Measurements from ENCODE around the gene IRF8.
"Not testable (repeated sequence)": the region's sequence is repeated elsewhere in the genome, so short reads cannot be mapped to it uniquely, and the experiment has no call there.

IRF8 gene

DNA sequence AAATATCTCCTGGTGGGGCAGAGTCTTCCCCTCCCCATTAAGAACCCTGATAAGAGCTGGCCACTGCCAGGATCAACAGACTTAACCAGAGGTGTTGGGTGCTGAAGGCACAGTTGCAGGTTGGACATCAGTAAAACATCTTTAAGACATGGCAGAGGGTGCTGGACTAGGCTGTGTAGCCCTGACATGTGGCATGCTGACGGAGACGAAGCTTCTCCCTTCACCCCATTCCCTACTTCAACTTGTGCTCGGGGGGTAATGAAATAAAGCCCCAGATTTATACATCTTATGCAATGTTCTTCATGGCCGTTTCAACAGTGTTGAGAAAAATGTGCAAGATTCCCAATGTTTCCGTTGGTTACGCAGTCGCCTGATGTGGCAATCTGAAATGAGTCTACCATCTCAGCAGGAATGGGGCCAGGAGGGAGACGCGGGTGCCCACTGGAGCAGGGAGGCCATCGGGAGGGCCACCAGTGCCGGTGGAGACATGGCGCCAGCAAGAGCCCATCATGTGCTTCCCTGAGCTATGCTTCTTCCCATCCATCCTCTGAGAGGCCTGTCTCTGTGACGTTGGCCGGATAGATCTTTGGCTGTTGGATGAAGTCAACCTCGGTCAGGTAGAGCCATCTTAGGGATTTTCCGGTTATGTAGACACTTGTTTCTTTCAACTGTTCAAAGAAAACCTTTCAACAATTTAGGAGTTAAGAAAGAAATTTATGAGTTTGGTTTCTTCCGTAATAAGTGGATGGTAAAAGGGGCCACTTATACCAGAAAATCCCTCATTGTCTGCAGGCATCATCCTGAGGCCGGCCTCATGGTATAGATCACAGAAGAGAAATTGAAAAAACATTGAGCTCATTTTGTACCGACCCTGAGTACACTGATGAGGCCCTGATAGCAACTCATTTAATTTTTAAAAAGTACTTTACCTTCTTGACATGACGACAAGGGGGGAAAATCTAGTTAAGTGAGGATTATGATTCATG, 6.4 kb downstream of the IRF8 start:
- DNase-seq (ENCODE audit: low read depth), result no peak
- TF ChIP-seq CTCF (IDR thresholded peaks at IDR 0.05; ENCODE audit: low read depth, low read length) (no peak), MYC (IDR thresholded peaks at IDR 0.05; ENCODE audit: low read depth, low read length) (no peak), POLR2A (IDR thresholded peaks at IDR 0.05; ENCODE audit: extremely low read depth, insufficient read length) (no peak), MAX (IDR thresholded peaks at IDR 0.05; ENCODE audit: low read depth, low read length) (no peak)
- no peak overlapping the region for H3K4me3 ChIP-seq (ENCODE audit: low read depth, low read length)

DNA sequence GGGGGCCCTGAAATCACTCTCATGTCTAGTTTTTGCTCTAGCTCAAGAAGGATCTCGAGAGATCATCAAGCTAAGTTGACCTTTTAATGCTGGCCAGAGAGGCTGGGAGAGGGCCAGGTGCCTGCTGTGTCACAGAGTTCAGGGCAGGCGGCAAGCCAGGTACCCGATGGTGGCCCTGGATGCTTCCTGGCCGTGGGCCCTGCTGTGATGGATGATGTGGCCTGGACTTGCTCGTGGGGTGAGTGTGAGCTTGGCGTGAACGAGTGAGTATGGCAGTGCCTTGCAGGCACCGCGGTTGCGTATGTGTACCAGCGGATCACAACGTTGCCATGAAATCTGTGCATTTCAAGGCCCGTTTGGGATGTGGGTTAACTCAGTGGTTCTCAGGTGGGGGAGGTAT, 7.4 kb downstream of the IRF8 start:
- H3K4me3 ChIP-seq (ENCODE audit: low read depth, low read length), result no peak overlapping the region
- TF ChIP-seq CTCF (IDR thresholded peaks at IDR 0.05; ENCODE audit: low read depth, low read length), result no peak
- TF ChIP-seq POLR2A (IDR thresholded peaks at IDR 0.05; ENCODE audit: extremely low read depth, insufficient read length), result no peak
- TF ChIP-seq MAX (IDR thresholded peaks at IDR 0.05; ENCODE audit: low read depth, low read length), result no peak
- no peak for TF ChIP-seq MYC (IDR thresholded peaks at IDR 0.05; ENCODE audit: low read depth, low read length)
- DNase-seq (ENCODE audit: low read depth), result no peak

GRCh38 chr16:85907231-85907630, 8.3 kb downstream of the IRF8 start:
- DNase-seq (ENCODE audit: low read depth); H3K4me3 ChIP-seq (ENCODE audit: low read depth, low read length): not testable (repeated sequence)

DNA sequence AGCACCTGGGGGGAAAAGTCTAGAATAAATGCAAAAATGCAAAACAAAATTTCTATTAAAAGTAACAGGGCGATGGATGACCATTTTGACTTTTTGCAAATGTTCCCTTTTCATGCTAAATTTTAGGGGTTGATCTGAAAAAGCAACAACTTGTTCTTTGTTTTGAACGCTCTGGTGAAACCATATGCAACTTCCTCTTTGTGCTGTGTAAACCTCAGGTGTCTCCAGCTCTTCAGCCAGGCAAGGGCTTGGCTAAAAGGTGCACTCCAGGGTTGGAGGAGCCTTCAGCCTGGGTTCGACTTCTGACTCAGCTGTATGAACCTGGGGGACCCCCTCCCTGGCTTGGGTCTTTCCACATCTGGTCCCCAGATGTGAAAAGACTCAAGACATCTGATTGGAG, 9.5 kb downstream of the IRF8 start:
- H3K4me3 ChIP-seq (ENCODE audit: low read depth, low read length), result no peak overlapping the region
- TF ChIP-seq MYC (IDR thresholded peaks at IDR 0.05; ENCODE audit: low read depth, low read length) (no peak), POLR2A (IDR thresholded peaks at IDR 0.05; ENCODE audit: extremely low read depth, insufficient read length) (no peak), MAX (IDR thresholded peaks at IDR 0.05; ENCODE audit: low read depth, low read length) (no peak), CTCF (IDR thresholded peaks at IDR 0.05; ENCODE audit: low read depth, low read length) (no peak)
- DNase-seq (ENCODE audit: low read depth), result peak; percentile 53

DNA sequence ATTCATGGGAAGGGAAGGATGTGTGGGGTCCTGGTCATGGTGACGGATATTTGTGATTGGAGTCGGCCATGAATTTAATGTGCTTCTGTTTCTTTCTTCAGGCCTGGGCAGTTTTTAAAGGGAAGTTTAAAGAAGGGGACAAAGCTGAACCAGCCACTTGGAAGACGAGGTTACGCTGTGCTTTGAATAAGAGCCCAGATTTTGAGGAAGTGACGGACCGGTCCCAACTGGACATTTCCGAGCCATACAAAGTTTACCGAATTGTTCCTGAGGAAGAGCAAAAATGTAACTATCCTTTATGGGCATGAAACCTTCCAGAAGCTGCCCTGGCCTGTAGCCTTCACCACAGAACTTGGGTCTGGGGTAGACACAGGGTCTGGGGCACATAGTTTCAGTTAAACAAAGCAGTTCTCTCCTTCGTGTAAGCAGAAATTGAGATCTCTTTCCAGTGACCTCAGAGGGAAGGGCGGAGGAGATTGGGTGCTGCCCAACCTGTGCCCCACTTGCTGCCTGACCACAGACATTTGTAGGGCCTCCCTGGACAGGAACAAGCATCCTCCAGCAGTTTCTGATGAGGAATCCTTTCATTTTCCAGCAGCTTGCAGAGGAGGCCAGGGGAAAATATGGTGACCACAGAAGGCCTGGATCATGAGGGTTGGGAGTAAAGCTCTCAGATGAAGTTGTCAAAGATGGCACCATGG, 10.1 kb downstream of the IRF8 start:
- no peak overlapping the region for H3K4me3 ChIP-seq (ENCODE audit: low read depth, low read length)
- TF ChIP-seq MAX (IDR thresholded peaks at IDR 0.05; ENCODE audit: low read depth, low read length), result no peak
- no peak for TF ChIP-seq POLR2A (IDR thresholded peaks at IDR 0.05; ENCODE audit: extremely low read depth, insufficient read length)
- no peak for TF ChIP-seq CTCF (IDR thresholded peaks at IDR 0.05; ENCODE audit: low read depth, low read length)
- TF ChIP-seq MYC (IDR thresholded peaks at IDR 0.05; ENCODE audit: low read depth, low read length), result no peak

More for the DNA sequence above, 10.1 kb downstream of the IRF8 start:
- no peak for DNase-seq (ENCODE audit: low read depth)
